Spleen (tissue), 11 donors: Measurements from ENCODE around the gene INKA1. TPM values are rescaled to one million over a fixed set of nuclear protein-coding genes. Genes with fewer than 3 reads are reported as not detected.

Experiments
- DNase-seq: peaks from one replicate; pipeline ENCODE4 v3.0.0-alpha.2; 2020
- H3K27ac ChIP-seq, 8 donors: fragments of 200-600 bp; sonication (generic) in 7 of 8; 1 replicate in 4 of 8; 2 replicates in 4 of 8; pipeline versions ENCODE4 v1.5.0 to v1.8.0; 2016 to 2021; ENCODE audit warnings: inconsistent platforms in 4 of 8, mild to moderate bottlenecking in 4 of 8, moderate library complexity in 1 of 8
- H3K27me3 ChIP-seq, 7 donors: fragments of 200-600 bp; sonication (generic) in 6 of 7; replicated peaks in 1 of 7; 1 replicate in 4 of 7; 2 replicates in 3 of 7; pipeline versions ENCODE4 v1.5.0 to v1.8.0; 2016 to 2021; ENCODE audit warnings: inconsistent platforms in 3 of 7, mild to moderate bottlenecking in 1 of 7
- H3K36me3 ChIP-seq, 6 donors: fragments of 200-600 bp; sonication (generic) in 5 of 6; 1 replicate in 4 of 6; 2 replicates in 2 of 6; pipeline versions ENCODE4 v1.5.0 to v1.8.0; 2016 to 2021; ENCODE audit warnings: inconsistent platforms in 2 of 6
- H3K4me1 ChIP-seq, 6 donors: fragments of 200-600 bp; sonication (generic) in 5 of 6; 1 replicate in 3 of 6; 2 replicates in 3 of 6; pipeline versions ENCODE4 v1.5.0 to v1.8.0; 2016 to 2021; ENCODE audit warnings: inconsistent platforms in 3 of 6
- H3K4me3 ChIP-seq, 8 donors: fragments of 200-600 bp; sonication (generic) in 7 of 8; 1 replicate in 4 of 8; 2 replicates in 4 of 8; pipeline versions ENCODE4 v1.5.0 to v1.8.0; 2016 to 2021; ENCODE audit warnings: inconsistent platforms in 4 of 8, mild to moderate bottlenecking in 4 of 8, moderate library complexity in 2 of 8
- H3K9me3 ChIP-seq, 8 donors: fragments of 200-600 bp; sonication (generic) in 7 of 8; 1 replicate in 4 of 8; 2 replicates in 4 of 8; pipeline versions ENCODE4 v1.5.0 to v1.8.0; 2016 to 2021; ENCODE audit warnings: inconsistent platforms in 4 of 8
- POLR2A ChIP-seq, 3 donors: fragments of 450-650 bp; IDR thresholded peaks; one replicate each; pipeline ENCODE4 v1.5.1; 2017; ENCODE audit warnings: antibody characterized with exemption in 3 of 3, mild to moderate bottlenecking in 1 of 3
- POLR2AphosphoS5 ChIP-seq, 3 donors: sonication (generic); formaldehyde crosslinking; IDR thresholded peaks; one replicate each; pipeline ENCODE4 v1.5.1; 2017; ENCODE audit warnings: antibody characterized with exemption in 3 of 3
- WGBS, 5 donors: extraction: QIAGEN DNeasy Blood & Tissue Kit in 3 of 5; methylation state at CpG; one replicate each; pipeline versions ENCODE4 v1.1.5 to v1.1.7; 2013 to 2018; 5-methylcytosine and 5-hydroxymethylcytosine counted together
- intact Hi-C: fragments of 100-400 bp; cut with DNase I; formaldehyde crosslinking; loops from one replicate; pipeline ENCODE4 v1.15.0; 2023; ENCODE audit warnings: low total_unique reads
- polyA plus RNA-seq, 3 donors: library from polyadenylated mRNA; stranded (reverse); fragments of 200-250 nt; gene quantifications; one replicate each; pipeline ENCODE4 v1.2.1, GENCODE V29; 2013
- total RNA-seq, 7 donors: library from RNA; depleted of rRNA in 3 of 7; stranded (reverse); fragments of >200 nt in 3 of 7; fragmentation: NEBNext Ultra II Directional in 4 of 7; extraction: Animal tissue kit (Norgen Biotek cat#: 25700) in 4 of 7; gene quantifications; one replicate each; pipeline versions ENCODE4 v1.1.0 to v1.2.1, GENCODE V29; 2016 to 2021
- TF ChIP-seq, protein P1 (sequence below), 11 experiments: fragments of 200-600 bp in 7 of 11; fragments of 450-650 bp in 4 of 11; sonication (generic) in 4 of 11; IDR thresholded peaks in 8 of 11; conservative IDR thresholded peaks in 3 of 11; 1 replicate in 7 of 11; 2 replicates in 4 of 11; pipeline versions ENCODE4 v1.4.0 to v1.8.0; 2016 to 2021; ENCODE audit warnings: antibody characterized with exemption in 11 of 11, inconsistent platforms in 4 of 11, mild to moderate bottlenecking in 1 of 11
- donor health status: healthy with polysubstance abuse.
- donor health status: DM: no; HTN: no; CAD: no; lungs with moderate emphysema.
- donor health status: DM: no; HTN: no; CAD: no.
- donor health status: Bipolar disorder and iron deficiency.
- donor health status: healthy.
- donor health status: DM: no; HTN: no; CAD: no.
- donor health status: DM: yes; HTN: yes; CAD: no.

Gene INKA1
- total and polyA plus RNA-seq, 10 donors, result 2.8 to 30.6 (median 13.2) TPM

DNA sequence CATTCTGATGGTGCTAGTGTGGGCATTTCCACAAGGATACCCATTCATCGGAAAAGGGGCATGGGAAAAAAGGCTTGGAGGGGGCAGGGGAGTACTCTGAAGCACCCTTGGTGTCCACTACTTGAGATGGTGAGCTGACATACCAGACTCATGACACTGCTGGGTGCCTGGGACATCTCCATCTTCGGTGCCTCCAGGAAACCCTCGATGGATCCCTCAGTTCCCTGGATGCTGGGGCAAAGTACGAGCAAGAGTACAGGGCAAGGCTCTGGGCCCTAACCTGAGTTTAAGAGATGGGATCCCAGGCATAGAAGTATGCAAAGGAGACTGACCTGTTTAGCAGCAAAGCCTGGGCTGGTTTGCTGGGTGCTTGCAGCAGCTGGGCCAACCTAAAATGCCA, 11.5 kb upstream of the INKA1 start:
- 89 to 98% (median 98%) methylated on average over 4 of the region's 4 CpGs for WGBS, 5 donors
- TF ChIP-seq POLR2A (IDR thresholded peaks at IDR 0.05), result no peak
- TF ChIP-seq POLR2AphosphoS5 (IDR thresholded peaks at IDR 0.05), result no peak
- TF ChIP-seq, protein P1, sequence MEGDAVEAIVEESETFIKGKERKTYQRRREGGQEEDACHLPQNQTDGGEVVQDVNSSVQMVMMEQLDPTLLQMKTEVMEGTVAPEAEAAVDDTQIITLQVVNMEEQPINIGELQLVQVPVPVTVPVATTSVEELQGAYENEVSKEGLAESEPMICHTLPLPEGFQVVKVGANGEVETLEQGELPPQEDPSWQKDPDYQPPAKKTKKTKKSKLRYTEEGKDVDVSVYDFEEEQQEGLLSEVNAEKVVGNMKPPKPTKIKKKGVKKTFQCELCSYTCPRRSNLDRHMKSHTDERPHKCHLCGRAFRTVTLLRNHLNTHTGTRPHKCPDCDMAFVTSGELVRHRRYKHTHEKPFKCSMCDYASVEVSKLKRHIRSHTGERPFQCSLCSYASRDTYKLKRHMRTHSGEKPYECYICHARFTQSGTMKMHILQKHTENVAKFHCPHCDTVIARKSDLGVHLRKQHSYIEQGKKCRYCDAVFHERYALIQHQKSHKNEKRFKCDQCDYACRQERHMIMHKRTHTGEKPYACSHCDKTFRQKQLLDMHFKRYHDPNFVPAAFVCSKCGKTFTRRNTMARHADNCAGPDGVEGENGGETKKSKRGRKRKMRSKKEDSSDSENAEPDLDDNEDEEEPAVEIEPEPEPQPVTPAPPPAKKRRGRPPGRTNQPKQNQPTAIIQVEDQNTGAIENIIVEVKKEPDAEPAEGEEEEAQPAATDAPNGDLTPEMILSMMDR (IDR thresholded peaks at IDR 0.05 in 8 of 11, conservative IDR thresholded peaks at IDR 0.05 in 3 of 11), result no peak
- intact Hi-C loops, result no loop called here
- Histone ChIP-seq H3K4me3 (no peak overlapping the region), H3K27ac (no peak overlapping the region), H3K9me3 (no peaks in the 10 kb centered on the region), H3K27me3 (no peaks in the 10 kb centered on the region), H3K36me3 (no peaks in the 10 kb centered on the region), H3K4me1 (peaks cover 6 to 16% (median 9%) of the 10 kb centered on the region in 6 donors)
- peak; percentile 41 for DNase-seq

GRCh38 chr3:49792371-49793150, 10.5 kb upstream of the INKA1 start:
- H3K4me1 ChIP-seq, result peaks cover 0 to 6% (median 0%) of the 10 kb centered on the region in 6 donors
- H3K4me3 ChIP-seq, result no peak overlapping the region
- no peak overlapping the region for H3K27ac ChIP-seq
- no peaks in the 10 kb centered on the region for H3K36me3 ChIP-seq
- intact Hi-C loops, result no loop called here
- TF ChIP-seq POLR2AphosphoS5 (IDR thresholded peaks at IDR 0.05), result no peak
- TF ChIP-seq, protein P1 (IDR thresholded peaks at IDR 0.05 in 8 of 11, conservative IDR thresholded peaks at IDR 0.05 in 3 of 11), result no peak
- TF ChIP-seq POLR2A (IDR thresholded peaks at IDR 0.05), result no peak
- 89 to 94% (median 93%) methylated on average over 10 of the region's 10 CpGs for WGBS, 5 donors
- H3K9me3 ChIP-seq, result no peaks in the 10 kb centered on the region
- H3K27me3 ChIP-seq, result no peaks in the 10 kb centered on the region
- DNase-seq, result peak; percentile 56

DNA sequence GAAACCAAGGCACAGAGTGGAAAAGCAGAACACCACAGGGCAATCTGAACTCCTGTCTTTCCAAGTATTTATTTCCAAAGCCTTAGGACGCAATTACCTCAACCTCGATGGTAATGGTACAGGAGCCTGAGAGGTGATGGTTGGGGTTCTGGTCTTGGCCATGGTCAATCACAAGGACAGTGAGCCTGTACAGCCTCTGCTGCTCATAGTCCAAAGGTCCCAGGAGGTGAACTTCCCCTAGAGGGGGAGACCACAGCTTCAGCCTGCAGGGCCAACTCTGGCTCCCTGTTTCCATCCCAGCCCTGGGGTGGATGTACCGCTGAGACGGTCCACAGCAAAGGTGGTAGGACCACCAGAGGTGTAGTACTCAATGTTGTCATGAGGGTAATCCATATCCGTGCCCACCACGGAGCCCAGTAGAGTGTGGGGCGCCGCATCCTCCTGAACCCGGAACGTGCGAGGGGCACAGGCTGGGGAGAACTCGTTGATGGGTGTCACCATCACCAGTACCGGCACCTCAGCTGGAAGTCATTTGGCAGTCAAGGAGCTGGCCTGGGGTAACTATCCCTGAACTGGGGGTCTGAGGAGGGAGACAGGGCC, 9.5 kb upstream of the INKA1 start:
- TF ChIP-seq POLR2AphosphoS5 (IDR thresholded peaks at IDR 0.05) (no peak), POLR2A (IDR thresholded peaks at IDR 0.05) (no peak)
- TF ChIP-seq, protein P1 (IDR thresholded peaks at IDR 0.05 in 8 of 11, conservative IDR thresholded peaks at IDR 0.05 in 3 of 11), result no peak
- H3K27ac ChIP-seq, result no peak overlapping the region
- no peaks in the 10 kb centered on the region for H3K27me3 ChIP-seq
- H3K4me3 ChIP-seq, result no peak overlapping the region
- DNase-seq, result peak; percentile 51
- intact Hi-C loops, result no loop called here
- 93 to 97% (median 95%) methylated on average over 13 of the region's 13 CpGs for WGBS, 5 donors
- H3K4me1 ChIP-seq, result peaks cover 0 to 6% (median 0%) of the 10 kb centered on the region in 6 donors
- no peaks in the 10 kb centered on the region for H3K36me3 ChIP-seq
- H3K9me3 ChIP-seq, result no peaks in the 10 kb centered on the region

DNA sequence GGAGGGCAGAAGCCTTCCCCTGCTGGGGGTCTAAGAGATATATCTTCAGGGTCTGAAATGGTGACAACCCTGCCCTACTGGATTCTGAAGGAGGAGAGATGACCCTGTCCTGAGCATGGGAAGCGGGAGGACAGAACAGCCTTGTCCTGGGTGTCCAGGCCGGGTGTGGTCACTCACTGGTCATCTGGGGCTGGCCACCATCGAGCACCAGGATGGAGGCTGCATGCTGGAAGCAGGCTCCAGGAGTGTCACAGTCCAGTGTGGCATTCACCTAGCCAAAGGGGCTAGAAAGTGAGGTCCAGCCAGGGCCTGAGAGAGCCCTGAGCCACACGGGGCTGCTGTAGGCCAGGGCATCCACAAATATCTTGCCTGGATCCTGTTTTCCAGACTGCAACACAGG, 8.6 kb upstream of the INKA1 start:
- H3K9me3 ChIP-seq, result no peaks in the 10 kb centered on the region
- H3K27ac ChIP-seq, result no peak overlapping the region
- no peaks in the 10 kb centered on the region for H3K36me3 ChIP-seq
- 74 to 89% (median 80%) methylated on average over 3 to 4 of the region's 4 CpGs for WGBS, 5 donors
- peaks cover 0 to 6% (median 0%) of the 10 kb centered on the region in 6 donors for H3K4me1 ChIP-seq
- no peaks in the 10 kb centered on the region for H3K27me3 ChIP-seq
- DNase-seq, result peak; percentile 56
- intact Hi-C loops, result no loop called here
- no peak overlapping the region for H3K4me3 ChIP-seq
- no peak for TF ChIP-seq POLR2A (IDR thresholded peaks at IDR 0.05)
- TF ChIP-seq, protein P1 (IDR thresholded peaks at IDR 0.05 in 8 of 11, conservative IDR thresholded peaks at IDR 0.05 in 3 of 11), result no peak
- TF ChIP-seq POLR2AphosphoS5 (IDR thresholded peaks at IDR 0.05), result no peak
